ENCODE results near the gene WASHC3.

WASHC3 gene

DNA sequence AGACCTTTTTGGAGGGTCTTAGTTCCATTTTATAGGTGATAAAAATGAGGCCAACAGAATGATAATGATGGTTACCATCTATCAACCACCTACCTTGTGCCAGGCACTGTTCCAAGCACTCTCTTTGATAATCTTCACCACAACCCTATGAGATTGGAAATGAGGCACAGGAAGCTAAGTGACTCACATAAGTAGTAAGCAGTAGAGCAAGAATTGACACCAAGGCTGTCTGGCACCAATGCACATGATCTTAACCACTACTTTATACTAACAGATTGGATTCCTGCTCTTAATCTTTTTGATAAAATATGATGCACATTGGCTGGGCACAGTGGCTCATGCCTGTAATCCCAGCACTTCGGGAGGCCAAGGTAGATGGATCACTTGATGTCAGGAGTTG is 93.0 kb downstream of the WASHC3 start:
- no peak for DNase-seq (ENCODE audit: low read depth in 3 of 3)

DNA sequence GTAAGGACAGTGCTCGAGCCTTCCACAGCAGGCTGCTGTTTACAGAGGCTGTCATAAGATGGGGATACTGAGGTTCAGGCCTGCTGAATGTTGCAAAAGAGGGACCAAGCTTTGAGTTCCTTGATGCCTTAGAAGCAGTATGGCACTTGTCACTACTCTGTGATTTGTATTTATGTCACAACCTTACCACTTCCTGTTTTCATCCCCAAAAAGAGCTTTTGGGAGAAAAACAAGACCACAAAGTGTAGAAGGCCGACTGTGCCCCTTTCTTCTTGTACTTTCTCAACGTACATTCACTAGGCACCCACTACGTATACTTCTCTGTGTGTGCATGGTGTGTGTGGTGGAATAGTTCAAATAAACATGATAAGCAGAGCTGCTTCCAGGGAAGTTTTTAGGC is 94.3 kb downstream of the WASHC3 start:
- no peak for DNase-seq (ENCODE audit: low read depth in 3 of 3)

DNA sequence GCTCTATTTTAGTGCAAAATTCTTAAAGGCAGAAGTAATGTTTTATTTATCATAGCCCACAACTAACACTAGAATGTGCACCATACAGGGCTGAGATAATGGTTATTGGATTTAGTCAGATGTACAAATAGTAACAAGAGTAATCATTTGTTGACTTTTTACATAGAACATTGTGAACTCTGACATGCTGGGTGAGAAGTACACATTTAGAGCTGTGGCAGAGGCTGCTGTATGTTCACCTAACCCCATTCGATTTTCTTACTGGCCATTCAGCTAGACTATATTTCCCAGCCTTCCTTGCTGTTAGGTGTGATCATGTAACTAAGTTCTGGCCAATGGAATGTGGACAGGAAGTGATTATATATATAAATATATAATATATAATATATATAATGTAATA is 95.3 kb downstream of the WASHC3 start:
- no peak for DNase-seq (ENCODE audit: low read depth in 3 of 3)

DNA sequence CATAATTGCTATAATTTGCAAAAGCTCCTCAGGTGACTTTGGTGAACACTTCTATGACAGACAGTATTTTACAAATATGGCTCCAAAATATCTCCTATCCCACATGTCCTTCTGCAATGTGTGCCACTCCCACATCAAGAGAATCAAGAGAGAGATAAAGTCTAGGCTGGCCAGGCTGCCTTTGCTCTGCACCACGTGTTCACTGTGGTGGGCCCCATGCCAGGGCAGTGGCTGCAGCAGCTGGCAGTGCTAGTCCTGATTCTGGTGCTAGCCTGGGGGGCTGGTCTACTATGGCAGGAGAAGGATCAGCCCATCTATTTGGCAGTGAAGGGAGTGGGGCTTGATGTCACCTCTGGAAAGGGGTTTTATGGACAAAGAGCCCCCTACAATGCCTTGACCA is 98.1 kb downstream of the WASHC3 start:
- no peak for DNase-seq (ENCODE audit: low read depth in 3 of 3)

All from stimulated activated CD4-positive, alpha-beta T cell treated with anti-CD3 and anti-CD28 coated beads, TNF-alpha, amount 100 ng/mL, for 48 hours (primary cell).